Measurements from ENCODE around the gene WDCP.

Gene WDCP

DNA sequence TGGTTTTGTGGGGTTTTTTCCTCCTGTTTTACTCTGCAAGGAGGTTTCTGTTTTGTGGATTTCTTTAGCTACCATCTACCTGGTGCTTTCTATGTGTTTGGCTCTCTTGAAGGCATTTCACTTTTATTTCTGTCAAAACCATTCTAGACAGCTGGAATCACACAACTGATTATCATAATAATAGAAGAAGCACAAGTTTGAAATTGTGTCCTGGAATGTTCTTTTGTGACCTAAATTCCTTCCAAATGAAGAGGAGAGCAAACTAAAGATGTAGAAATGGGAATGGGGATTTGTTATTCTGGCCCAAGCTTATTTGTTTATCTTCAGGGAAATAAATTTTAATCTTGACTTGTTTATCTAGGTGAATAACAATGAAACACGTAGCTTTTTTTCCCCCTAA, 54.3 kb downstream of the WDCP start:
- DNase-seq (ENCODE audit: low spot score), result no peak

GRCh38 chr2:23988371-23988770, 58.8 kb downstream of the WDCP start:
- DNase-seq (ENCODE audit: low spot score), result no peak
